GM18505 (cell line): ENCODE measurements around the gene C1orf232.

Experiments used
- ATAC-seq: cut with Tn5 transposase; IDR thresholded peaks from one replicate; pipeline ENCODE4 v1.9.1; 2021; ENCODE audit not compliant: unreplicated experiment
- POLR2A ChIP-seq: IDR thresholded peaks from 4 replicates; pipeline ENCODE4 v1.6.1; 2011; ENCODE audit warnings: borderline replicate concordance; ENCODE audit not compliant: insufficient read depth, insufficient read length; ENCODE audit errors: extremely low read depth

Gene C1orf232

GRCh38 chr1:26119892-26120608, 48.7 kb downstream of the C1orf232 start:
- ATAC-seq, result no peak
- TF ChIP-seq POLR2A, result no peak

- ATAC-seq, result no peak
- TF ChIP-seq POLR2A, result no peak
Measured at GRCh38 chr1:26114165-26114927, 54.4 kb downstream of the C1orf232 start.
